HG02970 (cell line): ENCODE results near the gene FGGY.

Experiments used
- ATAC-seq: cut with Tn5 transposase; IDR thresholded peaks from one replicate; pipeline ENCODE4 v1.9.1; 2021; ENCODE audit warnings: mild to moderate bottlenecking, moderate library complexity, moderate number of reproducible peaks; ENCODE audit not compliant: unreplicated experiment, low FRiP score

Gene FGGY

GRCh38 chr1:59406437-59407164, 109.7 kb downstream of the FGGY start:
- no peak for ATAC-seq

- ATAC-seq: no peak
These were observed 111.8 kb downstream of the FGGY start for GRCh38 chr1:59408608-59409240.

DNA sequence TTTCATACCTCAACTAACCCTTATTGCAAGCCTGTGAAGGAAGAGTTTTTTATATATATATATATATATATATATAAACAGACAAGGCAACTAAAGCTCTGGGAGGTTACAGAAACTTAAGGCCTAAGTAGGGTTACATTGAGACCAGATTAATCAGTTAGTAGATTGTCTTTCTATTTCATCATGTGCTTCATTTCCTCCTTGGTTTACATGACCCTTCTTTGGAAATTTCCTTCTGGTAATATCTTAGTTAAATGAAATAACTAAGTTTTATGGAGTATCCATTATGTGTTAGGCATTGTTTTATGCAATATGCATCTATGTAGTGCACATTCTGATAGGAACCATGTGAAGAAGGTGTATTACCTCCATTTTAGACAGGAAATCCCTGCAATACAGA, 112.7 kb downstream of the FGGY start:
- ATAC-seq: no peak

DNA sequence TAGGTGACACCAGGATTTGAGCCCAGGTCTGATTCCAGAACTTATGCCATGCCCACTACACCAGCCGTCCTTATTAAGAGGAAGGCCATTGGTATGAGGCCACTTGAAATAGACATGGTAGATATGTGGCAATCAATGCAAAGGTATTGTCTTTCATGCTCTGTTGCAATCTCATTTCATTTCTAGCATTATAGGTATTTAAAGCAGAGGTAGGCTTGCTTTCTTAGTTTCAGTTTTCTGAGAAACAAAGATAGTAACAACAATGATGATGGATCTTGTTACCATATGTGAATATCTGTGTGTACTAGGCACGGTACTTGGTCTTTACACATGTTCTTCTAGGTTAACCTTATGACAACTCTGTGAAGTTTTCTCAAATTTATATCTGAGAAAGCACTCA, 113.1 kb downstream of the FGGY start:
- no peak for ATAC-seq

DNA sequence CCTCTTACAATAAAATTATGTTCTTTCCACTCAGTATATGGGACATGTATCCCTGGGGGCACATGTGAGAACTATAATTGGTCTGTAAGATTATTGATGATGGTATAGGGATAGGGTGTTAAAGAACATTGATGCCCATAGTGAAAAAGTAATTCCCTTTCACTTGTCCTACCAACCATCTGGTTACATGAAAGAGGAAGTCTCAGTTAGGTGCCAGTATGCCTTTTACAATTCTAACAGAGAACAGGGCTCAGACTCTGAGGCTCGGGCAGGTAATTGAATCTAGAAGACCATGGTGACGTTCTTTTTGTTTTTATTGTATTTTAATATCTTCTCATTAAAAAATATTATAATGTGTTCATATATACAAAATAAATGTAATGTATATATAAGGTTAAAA, 113.6 kb downstream of the FGGY start:
- no peak for ATAC-seq

GRCh38 chr1:59411147-59411546, 114.3 kb downstream of the FGGY start:
- no peak for ATAC-seq

DNA sequence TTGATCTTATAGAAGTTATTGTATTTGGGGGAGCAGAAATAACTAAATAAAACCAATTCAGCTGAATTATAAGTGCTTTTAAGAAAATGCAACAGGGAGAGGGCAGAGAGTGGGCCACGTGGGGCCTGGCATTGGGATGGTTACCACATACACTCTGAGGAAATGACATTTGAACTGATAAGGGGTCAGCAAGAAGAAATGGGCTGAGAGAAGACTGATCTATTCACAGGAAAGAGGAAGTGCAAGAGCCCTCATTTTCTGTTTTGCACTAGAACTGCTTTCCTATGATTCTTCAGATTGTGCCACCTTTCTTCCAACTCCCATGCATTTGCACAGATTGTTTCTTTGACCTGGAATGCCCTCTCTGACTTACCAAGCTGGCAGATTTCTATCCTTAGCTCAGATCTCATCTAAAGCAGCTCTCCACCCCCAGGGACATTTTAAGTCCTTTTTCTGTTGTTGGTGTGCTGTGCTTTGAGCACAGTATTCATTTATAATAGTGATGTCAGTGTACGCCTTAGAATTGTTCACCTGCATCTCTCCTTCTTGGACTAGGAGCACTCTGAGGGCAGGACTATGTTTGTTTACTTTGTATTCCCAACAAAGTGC, 115.9 kb downstream of the FGGY start:
- no peak for ATAC-seq

GRCh38 chr1:59413327-59413720, 116.4 kb downstream of the FGGY start:
- no peak for ATAC-seq

GRCh38 chr1:59414406-59415133, 117.7 kb downstream of the FGGY start:
- ATAC-seq: no peak

- ATAC-seq: no peak
These were observed 118.5 kb downstream of the FGGY start for GRCh38 chr1:59415286-59415850.

- no peak for ATAC-seq
These were observed 119.0 kb downstream of the FGGY start for GRCh38 chr1:59415881-59416280.

- ATAC-seq: no peak
These were observed 120.5 kb downstream of the FGGY start for GRCh38 chr1:59417406-59417805.

DNA sequence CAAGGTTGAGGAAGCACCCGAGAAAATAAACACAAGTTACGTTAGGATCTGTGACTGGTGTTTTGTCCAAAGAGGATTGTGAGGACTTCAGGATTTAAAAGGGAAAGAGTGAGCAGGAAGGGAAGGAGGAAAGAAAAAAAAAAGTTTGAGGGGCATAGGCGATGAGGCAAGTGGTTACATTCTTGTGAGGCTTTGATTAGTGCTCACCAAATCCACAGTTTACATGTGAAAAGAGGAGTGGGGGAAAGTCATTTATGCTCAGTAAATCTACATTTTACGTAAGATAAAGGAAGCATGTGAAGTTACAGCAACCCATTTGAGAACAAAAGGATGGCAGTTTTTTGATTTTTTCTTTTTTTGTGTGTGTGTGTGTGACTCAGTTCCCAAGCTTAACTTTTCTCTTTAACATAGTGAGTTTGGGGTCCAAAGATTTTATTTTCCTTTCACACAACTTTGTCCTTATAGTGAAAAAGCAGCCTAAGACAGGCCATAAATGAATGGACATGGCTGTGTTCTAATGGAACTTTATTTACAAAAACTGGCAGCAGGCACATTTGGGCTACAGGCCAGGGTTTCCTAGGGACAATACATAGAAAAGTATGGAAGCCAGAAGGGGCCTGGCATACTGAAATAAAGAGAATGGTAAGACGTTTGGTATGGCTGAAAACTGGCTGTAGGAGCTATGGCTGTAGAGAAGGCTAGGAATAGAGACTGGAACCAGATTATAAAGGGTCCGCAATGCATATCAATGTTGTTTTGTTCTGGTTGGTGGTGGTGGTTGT, 121.7 kb downstream of the FGGY start:
- no peak for ATAC-seq

GRCh38 chr1:59419361-59420140, 122.7 kb downstream of the FGGY start:
- no peak for ATAC-seq

DNA sequence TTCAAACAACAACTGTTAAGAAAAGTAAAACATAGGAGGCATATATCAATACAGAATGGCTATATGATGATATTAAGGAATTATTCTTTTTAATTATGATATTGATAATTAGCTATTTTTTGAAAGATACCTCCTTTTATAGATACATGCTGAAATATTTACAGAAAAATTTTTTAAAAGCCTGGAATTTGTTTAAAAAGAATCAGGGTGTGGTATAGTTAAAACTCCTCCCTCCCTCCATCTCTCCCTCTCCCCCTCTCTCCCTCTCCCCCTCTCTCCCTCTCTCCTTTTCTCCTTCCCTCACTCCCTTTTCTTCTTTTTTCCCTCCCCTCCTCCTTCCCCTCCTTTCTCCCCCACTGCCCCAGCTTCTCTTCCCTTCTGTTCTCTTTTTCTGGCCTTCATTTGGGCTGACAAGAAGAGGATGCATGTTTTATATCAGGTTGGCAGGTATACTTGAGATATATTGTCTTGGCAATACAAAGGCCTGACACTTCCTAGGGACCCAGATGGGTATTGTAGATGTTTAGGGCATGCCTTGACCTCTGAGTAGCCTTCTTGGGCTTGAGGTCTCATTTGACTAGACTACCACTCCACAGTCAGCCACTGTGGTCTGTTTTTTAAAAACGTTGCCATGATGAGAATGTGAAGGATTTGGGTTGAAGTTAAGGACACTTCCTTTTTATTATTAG, 124.5 kb downstream of the FGGY start:
- no peak for ATAC-seq

- ATAC-seq: no peak
These were observed 126.2 kb downstream of the FGGY start for GRCh38 chr1:59422921-59423575.

GRCh38 chr1:59427155-59427554, 130.3 kb downstream of the FGGY start:
- ATAC-seq: no peak

- ATAC-seq: no peak
These were observed 130.9 kb downstream of the FGGY start for GRCh38 chr1:59427784-59428183.
